Vagina (tissue), 2 donors: ENCODE measurements around the gene SIAH2.

ENCODE experiments used
- CTCF ChIP-seq, 3 experiments: fragments of 450-650 bp in 2 of 3; fragments of 200-600 bp in 1 of 3; sonication (generic) in 1 of 3; IDR thresholded peaks; one replicate each; pipeline ENCODE4 v1.5.1; 2017 to 2019; ENCODE audit warnings: antibody characterized with exemption in 3 of 3, mild to moderate bottlenecking in 2 of 3, moderate library complexity in 2 of 3
- POLR2A ChIP-seq, 2 donors: fragments of 450-650 bp; IDR thresholded peaks; one replicate each; pipeline ENCODE4 v1.6.1; 2017; ENCODE audit warnings: antibody characterized with exemption in 2 of 2, mild to moderate bottlenecking in 2 of 2, moderate library complexity in 2 of 2
- POLR2AphosphoS5 ChIP-seq, 2 donors: sonication (generic); formaldehyde crosslinking; IDR thresholded peaks; one replicate each; pipeline ENCODE4 v1.9.0; 2017; ENCODE audit warnings: antibody characterized with exemption in 2 of 2, mild to moderate bottlenecking in 2 of 2, low read depth in 1 of 2; ENCODE audit not compliant: insufficient read depth in 1 of 2

DNA sequence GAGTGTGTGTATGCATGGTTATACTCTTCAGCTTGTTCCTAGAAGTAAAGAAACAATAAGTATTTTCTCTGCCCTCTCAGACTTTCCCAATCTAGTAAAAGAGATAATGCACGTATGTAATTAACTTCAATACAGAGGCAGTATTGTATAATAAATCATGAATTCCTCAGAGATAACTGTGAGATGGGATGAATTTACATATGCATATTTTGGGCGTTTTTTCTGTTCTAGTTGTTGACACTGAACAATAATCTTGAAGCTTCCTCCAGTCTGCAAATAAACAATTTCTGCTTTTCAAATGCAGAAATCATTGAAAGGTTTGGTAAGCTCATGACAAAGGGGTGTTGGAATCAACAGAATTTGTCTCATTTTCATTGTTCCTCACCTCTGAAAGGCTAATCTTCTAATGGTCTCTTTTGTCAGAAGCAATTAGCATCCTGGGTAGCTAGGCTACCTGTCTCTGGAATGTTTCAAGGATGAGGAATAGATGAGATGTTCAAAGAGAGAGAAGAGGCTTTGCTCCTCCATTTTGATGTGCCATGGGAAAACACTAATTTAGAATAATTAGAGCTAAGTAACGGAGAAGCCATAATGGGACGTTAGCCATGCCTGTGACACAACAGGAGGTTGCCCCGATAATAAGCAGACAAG is 43.3 kb upstream of the SIAH2 start:
- TF ChIP-seq POLR2A (IDR thresholded peaks at IDR 0.05) (no peak), CTCF (IDR thresholded peaks at IDR 0.05) (no peak), POLR2AphosphoS5 (IDR thresholded peaks at IDR 0.05; ENCODE audit: insufficient read depth in 1 of 2, low read depth in 1 of 2) (no peak)
